A673 (cell line): ENCODE data around the gene EFHC2.

ENCODE experiments used
- CTCF ChIP-seq: fragments of 300-800, 200-600 bp; sonication (generic); conservative IDR thresholded peaks from 2 replicates; pipeline ENCODE4 v1.5.1; 2017; ENCODE audit warnings: low read depth, mild to moderate bottlenecking, antibody characterized with exemption, low read length, moderate library complexity, mixed read lengths
- EZH2 ChIP-seq: fragments of 200-600 bp; sonication (generic); IDR thresholded peaks from 2 replicates; pipeline ENCODE4 v1.6.1; 2017; ENCODE audit warnings: borderline replicate concordance, low read depth, mild to moderate bottlenecking, mixed read lengths, antibody characterized with exemption, low read length; ENCODE audit not compliant: poor library complexity, severe bottlenecking

- no peak for TF ChIP-seq CTCF
- TF ChIP-seq EZH2, result no peak
These were observed 244.1 kb downstream of the EFHC2 start for GRCh38 chrX:44099366-44099765.
